Stimulated activated CD8-positive, alpha-beta memory T cell treated with anti-CD3 and anti-CD28 coated beads, Interleukin-12 subunit alpha, Interleukin-12 subunit beta, amount 100 ng/mL, for 4 hours (primary cell): ENCODE measurements around the gene BAIAP2L2.

Experiments used
- DNase-seq: peaks from one replicate; pipeline ENCODE4 v3.0.0-alpha.2; 2020; ENCODE audit warnings: low read depth

The BAIAP2L2 gene

DNA sequence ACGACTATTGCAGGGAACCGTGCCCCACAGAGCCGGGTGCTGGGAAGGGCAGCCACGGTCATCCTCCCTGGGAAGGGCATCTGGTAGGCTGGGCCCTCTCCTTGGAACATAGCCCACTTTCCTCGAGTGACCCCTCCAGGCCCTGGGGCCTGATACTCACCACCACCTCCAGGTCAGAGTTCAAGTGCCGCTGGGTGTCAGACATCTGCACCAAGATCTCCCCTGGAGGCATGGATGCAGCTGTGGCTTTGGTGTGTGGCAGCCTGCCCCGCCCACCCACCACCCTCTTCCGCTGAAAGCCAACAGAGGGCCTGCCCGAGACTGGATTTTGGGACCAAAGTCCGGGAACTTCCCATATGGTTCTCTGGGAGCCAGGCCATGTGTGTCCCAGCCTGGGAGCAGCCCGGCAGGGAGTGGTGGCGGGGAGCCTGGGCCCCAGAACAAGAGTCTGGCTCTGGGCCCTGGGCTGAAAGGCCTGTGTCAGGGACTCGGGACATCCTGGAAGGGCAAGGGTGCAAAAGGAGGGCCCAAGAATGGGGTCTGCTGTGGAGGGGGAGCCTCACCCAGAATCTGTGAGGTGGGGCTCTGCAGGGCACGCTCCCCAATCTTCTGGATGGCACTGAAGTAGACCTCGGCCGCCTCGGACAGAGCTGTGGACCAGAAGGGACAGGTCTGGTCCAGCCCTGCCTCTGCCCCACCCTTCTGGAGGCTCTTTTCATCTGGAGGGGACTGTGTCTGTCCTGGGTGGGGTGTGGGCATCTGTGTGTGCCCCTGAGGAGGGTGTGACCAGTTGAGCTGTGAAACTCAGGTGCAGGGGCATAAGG, 2.6 kb downstream of the BAIAP2L2 start:
- DNase-seq, result no peak

DNA sequence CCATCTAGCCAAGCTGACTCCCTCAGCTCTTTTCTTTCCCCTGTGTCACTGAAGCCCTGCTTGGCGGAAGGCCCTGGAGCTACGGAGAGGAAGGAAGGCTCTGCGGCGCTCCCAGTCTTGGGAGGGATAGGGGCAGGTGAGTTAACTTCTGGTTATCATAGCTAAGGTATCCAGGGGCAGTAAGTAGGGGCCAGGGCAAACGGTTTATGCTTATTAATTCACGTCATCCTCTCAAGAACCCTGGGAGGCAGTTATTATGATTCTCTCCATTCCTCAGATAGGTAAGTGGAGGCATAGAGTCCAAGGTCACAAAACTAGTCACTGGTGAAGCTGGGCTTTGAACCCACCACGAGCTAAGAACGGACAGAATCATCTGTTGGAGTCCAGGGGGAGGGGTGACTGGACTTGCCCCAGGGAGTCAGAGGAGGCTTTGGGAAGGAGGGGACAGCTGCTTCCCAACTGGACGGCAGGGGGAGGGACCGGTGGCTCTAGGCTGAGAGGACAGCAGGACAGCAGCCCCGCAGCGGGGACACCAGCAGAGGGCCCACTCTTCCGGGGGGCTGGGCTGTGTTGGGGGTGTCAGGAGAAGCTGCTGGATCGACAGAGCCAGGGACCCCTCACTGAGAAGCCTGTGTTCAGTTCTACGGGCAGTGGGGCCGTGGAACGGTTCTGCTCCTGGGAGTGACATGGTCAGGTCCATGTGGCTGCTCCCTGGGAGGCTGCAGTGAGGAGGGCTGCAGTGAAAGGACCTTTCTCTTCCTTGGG, 3.5 kb downstream of the BAIAP2L2 start:
- DNase-seq, result no peak

DNA sequence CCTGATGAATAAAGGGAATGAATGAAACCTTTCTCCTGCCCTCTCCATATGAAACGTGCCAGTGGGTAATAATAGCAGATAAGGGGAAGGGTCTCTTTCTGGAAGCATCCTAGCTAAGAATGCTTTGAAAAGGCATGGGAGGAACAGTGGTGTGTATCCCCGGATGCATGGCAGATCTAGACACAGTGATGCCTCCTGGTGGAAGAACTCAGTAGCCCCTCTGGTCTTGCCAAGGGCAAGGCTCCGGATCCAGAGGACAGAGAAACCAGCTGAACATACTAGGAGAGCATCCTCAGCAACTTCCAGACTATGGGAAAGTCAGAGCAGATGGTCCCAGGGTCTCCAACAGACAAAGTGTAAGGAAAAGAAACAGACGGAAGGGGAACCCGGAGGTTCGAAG, 6.4 kb downstream of the BAIAP2L2 start:
- no peak for DNase-seq

DNA sequence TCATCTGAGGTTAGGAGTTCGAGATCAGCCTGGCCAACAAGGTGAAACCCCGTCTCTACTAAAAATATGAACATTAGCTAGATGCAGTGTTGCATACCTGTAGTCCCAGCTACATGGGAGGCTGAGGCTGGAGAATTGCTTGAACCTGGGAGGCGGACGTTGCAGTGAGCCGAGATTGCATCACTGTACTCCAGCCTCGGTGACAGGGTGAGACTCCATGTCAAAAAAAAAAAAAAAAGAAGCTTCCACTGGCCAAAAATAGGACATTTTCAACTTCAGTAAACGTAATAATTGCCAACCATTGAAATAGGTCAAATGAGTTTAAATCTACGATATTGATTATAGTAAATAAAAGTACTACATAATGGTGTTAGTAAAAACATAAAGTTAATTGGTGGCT, 6.8 kb downstream of the BAIAP2L2 start:
- no peak for DNase-seq

DNA sequence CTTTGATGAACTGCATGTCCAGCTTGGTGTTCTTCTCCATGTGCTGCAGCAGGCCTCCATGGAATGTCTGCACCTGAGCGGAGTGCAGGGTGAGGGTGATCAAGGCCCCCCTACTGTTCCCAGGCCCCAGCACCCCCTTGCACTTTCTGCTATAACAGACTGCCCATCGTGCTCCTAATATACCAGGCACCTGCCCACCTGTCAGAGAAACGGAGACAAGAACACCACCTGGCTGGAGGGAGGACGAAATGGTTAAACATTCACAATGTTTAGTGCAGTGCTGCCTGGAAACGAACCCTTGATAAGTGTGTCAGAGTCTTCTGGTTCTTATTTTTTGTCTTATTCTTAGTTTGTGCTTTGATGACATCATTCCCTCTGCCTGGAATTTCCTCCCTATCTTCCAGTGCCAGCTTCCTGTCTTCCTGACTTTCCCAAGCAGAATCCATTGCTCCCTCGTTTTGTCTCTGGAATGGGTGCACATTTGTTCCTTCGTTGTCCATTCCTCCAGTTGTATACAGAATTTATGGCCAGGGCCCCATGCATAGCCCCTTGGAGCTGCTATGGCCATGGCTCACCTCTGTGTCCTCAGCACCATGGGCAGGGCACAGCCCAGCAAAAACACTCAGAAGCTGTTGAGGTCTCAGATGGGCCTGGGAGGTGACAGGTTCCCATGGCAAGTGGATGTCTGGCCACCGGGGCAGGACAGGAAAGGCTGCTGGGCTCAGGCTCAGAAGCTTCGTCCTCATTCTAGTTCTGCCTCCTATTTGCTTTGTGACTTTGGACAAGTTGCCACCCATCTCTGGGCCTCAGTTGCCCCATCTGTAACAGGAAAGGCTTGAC, 11.9 kb downstream of the BAIAP2L2 start:
- DNase-seq, result no peak

DNA sequence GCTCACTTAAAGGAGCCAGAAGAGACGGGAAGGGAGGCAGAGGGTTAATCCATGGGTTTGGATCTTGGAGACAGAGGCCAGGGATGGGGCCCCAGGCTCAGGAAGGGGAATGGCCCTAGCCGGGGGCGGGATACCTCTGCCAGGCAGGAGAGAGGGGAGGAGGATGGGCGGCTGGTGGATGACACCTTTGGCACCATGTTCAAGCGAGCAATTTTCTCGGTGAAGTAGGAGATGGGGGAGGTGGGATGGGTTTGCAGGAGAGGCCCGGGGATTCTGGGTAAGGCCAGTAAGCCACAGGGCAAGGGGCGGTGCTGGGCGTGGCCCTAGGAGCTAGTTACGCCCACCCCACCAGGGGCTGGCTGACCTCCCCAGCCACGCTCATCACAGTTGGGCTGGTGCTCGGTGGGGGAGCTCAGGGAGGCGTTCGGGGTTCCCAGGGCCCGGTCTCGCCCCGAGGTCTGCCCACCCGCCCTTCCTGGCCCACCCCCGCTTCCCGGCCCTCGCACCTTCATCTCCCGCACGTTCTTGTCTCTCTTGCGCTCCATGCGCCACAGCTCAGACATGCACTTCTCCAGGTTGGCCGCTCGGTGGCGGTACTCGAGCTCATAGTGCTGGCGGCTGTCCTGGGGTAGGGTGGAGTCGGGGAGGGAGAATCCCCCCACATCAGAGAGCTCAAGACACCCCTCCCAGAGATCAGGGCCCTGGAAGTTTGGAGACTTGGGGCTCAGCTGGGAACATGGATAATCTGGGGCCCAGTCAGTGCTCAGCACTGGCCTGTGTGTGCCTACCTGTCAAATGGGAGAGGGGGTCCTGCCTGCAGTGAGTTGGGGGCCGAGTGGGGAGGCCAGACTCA, 12.7 kb downstream of the BAIAP2L2 start:
- DNase-seq, result no peak

DNA sequence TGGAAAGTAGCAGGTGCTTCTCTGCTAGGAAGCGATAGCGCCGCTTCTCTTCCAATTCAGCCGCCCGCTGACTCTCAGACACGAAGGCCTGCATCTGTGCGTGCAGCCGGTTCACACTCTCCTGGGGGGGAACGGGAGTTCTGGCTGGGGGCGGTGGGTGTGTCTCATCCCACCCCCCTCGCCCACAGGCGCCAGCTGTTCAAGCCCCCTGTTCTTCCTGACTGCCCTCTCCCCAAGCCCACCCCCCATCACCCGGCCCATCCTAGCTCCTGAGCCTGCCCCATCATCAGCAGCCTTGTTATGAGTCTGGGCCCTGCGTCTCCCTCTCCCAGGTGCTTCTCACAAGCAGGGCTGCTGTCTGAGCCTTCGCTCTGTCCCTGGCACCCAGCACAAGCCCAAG, 13.4 kb downstream of the BAIAP2L2 start:
- DNase-seq, result no peak

DNA sequence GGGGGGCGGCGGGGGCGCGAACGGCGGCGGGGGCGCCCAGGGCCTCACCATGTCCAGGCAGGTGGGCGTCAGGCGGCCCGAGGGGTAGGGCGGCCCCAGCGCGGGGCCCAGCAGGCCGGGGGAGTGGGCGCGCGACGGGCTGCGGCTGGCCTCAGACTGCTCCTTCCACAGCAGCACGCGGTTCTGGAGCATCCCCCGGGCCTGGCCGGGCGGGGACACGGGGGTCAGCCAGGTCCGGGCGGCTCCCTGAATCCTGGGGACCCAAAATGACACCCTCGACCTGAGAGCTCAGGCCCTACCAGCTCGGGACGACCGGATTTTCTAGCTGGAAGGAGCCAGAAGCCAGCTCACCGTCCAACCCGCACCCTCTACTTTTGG, 21.0 kb downstream of the BAIAP2L2 start:
- DNase-seq, result no peak

DNA sequence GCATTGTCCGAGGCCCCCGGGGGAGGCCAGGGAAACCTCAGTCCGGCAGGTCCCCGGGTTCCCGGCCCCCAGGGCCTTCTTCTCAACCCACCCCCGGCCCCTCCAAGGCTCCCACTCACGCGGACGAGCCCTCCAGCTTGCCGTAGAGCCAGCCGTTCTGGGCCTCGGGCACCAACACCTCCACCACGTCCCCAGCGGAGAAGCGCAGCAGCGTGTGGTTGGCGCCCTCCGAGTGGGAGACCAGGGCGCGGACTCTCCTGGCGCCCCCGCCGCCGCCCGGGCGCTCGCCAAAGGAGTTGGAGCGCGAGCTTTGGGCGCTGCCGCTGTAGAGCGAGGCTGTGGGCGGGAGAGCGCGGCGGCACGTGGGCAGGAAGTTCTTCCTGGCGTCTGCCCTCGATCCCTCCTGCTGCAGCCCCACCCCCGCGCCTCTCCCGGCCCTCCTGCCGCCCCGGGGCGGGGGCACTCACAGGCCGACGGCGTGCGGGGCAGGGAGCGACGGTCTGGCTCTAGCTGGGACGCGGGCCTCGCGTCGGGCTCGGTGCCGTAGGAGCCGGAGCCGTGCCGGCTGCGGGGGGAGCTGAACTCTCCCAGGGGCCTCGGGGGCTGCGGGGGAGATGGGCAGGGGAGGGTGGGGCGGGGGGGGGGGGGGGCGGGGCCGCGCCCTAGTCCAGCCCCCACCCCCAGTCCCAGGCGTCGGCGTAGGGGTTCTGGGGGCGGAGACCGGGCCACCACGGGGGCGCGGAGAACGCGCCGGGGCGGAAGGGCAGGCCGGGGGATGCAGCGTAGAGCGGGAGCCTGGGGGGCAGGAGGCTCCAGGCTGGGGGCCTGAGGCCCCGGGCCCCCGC, 21.6 kb downstream of the BAIAP2L2 start:
- DNase-seq, result no peak

DNA sequence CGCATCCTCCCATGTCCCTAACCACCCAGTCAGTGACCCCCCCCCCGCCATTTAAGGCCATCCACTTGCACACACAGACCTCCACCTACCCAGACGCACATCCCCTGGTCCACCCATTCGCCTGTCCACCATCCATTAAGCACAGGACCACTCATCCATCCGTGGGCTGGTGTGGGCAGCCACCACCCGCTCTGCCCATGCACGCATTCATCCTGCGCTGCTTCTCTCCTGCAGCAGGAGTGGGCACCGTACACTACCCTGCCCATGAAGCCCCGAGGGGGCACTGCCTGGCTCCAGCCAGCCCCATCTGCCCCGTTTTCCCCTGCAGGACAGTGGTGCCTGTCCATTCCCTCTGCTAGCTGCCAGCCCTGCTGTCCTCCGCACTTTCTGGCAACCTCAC, 22.6 kb downstream of the BAIAP2L2 start:
- no peak for DNase-seq

DNA sequence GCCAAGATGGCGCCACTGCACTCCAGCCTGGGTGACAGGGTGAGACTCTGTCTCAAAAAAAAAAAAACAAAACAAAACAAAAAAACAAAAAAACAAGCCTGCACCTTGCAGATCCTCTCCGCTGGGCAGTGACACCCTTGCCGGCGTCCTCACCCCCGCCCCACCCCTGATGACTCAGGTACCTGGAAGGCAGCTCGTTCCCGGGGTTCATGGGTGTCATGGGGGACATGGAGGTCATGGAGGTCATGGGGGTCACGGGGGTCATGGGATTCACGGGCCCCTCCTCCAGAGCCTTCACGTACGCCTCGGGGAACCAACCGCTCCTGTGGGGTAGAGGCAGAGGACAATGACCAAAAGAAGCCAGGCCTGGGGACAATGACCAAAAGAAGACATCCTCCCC, 23.5 kb downstream of the BAIAP2L2 start:
- no peak for DNase-seq

DNA sequence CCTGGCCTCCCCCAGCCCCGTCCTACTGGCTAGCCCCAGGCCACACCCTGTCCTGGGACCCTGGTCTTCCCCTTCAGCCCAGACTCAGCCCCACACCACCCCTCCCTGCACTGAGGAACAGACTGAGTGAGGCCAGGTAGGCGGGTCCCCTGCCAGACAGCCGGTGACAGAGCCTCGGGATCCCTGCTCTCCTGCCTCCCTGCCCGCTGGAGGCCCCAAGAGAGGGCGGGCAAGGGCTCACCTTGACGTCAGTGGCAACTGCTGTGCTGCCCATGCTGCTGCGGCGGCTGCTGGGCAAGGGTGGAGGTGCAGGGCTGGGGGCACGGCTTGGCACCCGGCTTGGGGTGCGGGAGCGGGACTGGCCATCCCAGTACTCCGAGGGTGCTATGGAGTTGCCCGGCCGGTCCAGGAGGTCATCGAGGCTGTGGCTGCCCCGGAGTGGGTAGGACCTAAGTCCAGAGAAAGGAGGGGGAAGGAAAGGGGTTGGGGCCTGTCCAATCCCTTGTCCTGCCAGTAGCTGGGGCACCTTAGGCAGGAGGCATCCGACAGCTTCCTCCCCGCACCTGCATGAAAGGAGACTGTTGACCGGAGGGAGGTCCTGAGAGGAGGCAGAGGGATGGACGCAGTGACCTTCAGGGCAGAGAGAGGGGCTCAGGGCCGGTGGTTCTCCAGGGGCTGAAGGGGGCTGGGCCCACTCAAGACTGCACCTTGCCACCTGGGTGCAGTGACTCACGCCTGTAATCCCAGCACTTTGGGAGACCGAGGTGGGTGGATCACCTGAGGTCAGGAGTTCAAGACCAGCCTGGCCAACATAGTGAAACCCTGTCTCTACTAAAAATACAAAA, 24.3 kb downstream of the BAIAP2L2 start:
- DNase-seq, result no peak

DNA sequence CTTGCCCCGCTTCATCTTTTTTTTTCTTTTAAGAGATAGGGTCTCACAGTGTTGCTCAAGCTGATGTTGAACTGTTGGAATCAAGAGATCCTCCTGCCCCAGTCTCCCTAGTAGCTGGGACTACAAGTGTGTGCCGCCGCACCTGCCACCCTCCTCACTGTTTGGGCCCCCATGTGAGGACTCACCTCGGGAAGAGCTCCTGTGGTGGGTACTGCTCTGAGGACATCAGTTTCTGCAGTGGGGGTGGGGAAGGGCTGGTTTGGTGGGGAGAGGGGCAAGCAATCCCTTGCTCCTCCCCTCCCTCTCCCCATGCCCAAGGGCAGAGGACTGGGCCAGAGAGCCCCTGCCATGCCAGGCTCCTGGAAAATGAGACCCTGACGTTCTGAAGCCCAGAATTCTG, 25.0 kb downstream of the BAIAP2L2 start:
- DNase-seq, result no peak

DNA sequence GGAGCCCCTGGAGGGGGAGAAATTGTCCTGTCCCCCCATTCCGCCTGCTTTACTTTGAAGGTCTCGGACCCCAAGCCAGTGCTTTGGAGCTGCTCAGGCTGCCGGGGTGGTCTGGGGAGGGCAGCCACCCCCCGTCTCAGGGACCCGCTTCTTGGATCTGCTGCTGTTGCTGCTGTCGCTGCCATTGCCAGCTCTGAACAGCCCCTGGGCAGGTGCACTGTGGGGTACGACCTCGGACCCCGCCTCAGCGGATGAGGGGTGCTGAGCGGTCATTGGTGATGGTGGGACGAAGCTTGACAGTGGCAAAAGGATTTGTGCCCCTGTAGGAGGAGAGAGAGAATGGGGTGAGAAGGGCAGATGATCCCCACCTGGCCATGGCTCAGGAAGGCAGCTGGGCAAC, 25.4 kb downstream of the BAIAP2L2 start:
- no peak for DNase-seq

DNA sequence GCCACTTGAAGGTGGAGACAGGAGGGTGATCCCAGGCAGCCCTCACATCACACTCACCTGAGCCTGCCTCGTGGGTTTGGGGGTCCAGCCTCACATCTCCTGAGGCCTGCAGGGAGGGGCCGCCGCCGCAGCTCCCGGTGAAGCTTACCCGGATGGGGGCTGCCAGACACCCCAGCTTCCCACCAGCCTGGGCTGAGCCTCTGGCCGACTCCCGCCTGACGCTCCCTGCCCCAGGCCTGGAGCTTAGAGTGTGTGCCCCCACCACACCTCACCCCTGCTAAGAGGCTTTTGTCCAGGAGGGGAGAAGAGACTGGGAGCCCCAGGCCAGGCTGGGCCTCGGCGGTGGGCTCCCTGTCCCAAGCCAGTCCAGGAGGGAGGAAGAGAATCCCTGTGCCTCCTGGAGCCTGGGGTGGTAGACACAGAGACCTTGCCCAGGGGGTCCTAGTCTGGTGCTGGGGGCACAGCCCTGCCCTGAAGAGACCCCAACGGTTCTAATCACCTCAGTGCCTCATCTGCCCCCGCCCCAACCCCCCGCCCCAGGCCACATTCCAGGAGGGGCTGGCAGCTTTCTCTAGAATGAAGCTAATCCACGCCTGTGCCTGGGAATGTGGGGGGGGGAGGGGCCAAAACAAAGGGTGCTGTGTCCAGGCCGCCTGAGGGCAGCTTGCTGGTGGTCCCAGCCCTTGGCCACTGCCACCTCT, 26.4 kb downstream of the BAIAP2L2 start, which contains the start of gene SLC16A8:
SLC16A8 (minus strand) TSS at position 254 of the 701 bp plus-strand sequence. CDS start 1,311 bp downstream, outside the sequence.
- DNase-seq, result no peak

DNA sequence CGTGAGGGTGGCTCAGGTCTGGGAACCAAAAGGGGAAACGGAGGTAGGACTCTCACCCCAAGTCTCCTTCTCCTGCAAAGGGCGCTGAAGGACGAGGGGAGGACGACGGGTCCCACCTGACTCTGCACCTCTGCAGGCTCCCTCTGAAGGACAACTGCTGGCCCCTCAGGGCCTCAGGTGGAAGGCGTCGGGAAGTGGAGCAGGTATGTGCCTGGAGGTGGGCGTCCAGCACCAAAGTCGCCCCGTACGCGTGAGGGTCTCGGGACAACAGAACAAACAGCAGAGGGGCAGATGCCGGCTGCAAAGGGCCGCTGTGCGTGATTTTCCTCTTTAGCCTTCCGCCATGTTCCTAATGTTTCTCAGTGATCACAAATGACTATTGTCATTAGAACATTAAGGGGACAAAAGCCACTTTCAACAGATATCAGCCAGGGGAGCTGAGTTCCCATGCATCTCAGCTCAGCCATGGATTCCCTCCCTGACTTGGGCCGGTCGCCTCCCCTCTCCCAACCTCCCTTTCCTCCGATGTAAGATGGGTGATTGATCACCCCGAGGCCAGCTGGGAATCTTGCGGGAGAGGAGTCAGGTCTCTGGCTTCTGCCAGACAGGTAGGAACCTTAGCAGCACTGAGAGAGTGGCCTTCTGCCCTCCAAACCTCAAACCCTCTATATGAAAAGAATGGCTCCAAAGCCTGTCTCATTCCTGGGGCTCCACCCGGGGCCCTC, 27.3 kb downstream of the BAIAP2L2 start:
- DNase-seq, result no peak

DNA sequence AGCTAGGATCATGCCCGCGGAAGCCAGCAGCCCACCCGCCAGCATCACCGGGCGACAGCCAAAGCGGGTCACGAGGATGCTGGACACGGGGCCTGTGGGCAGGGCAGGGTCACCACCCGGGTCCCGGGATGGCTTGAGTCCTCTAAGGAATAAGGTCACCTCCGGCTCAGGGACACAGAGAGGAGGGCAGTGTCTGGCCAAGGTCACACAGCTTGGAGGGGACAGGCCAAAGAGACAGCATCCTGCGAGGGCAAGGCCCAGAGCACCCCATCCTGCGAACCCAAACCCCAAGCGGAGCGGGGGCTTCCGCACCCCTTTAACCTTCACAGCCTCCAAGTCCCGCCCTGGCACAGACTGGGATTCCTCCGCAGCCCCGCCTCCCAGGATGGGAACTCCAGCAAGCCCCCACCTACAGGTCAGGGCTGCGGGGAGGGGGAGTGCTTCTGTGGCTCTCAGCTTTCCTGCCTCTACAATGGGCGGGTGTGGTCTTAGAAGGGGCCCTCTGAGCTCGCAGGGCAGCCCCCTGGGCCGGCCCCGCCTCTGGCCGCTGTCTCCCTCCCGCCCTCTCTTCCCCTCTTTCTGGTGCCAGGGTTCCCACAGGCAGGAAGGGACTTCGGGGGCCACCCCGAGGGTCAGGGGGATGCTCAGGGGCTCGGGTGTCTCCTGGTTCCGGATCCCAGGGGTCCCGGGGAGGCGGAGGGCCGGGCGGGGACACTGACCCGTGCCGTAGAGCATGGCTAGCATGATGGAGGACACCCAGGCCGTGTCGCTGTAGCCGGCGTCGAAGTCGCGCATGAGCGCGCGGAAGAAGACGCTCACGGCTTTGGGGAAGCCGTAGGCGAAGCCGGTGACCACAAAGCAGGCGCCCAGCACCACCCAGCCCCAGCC, 28.3 kb downstream of the BAIAP2L2 start:
- no peak for DNase-seq

DNA sequence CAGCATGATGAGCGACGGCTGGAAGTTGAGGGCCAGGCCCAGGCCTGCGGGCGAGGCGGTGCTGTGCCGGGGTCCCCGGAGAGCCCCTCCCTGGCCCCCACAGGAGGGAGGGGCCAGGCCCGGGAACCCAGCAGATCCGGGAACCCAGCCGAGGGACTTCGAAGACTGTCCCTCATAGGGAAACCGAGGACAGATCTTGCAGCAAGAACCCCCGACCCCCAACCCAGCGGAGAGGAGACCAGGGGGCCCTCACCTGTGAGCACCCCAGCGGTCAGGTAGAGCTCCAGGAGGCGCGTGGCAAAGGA, 28.9 kb downstream of the BAIAP2L2 start:
- DNase-seq, result no peak
